GM12878 (cell line): ENCODE data around the gene MBOAT7. TPM values are rescaled to one million over a fixed set of nuclear protein-coding genes. Genes with fewer than 3 reads are reported as not detected.

Experiments
- ATAC-seq: fragments of 200-7000 bp; cut with Tn5 transposase; 3 replicates; pipeline ENCODE4 v1.9.1; 2020; ENCODE audit warnings: mild to moderate bottlenecking, moderate library complexity
- BruUV-seq: library from RNA; stranded (reverse); fragments of 400-500 nt; replicated peaks from 2 replicates; lab custom pipeline; 2021; lab: Mats Ljungman, UMichigan
- CTCF ChIA-PET: fragments of 300-600 bp; sonication (Branson Sonifier 250); formaldehyde crosslinking; extraction: SDS; loops from one replicate; lab custom pipeline; 2021; ENCODE audit warnings: inconsistent platforms; lab: Yijun Ruan, JAX
- POLR2A ChIA-PET: fragments of 350-600 bp; formaldehyde crosslinking; extraction: SDS; loops from one replicate; lab custom pipeline; 2021; ENCODE audit warnings: inconsistent platforms; lab: Charles Lee
- RAD21 ChIA-PET: fragments of 300-600 bp; sonication (Branson Sonifier 250); formaldehyde crosslinking; loops from one replicate; lab custom pipeline; 2023; ENCODE audit warnings: antibody characterized with exemption; ENCODE audit not compliant: unreplicated experiment; lab: Charles Lee
- SMC1A ChIA-PET: fragments of 300-600 bp; sonication (Branson Sonifier 250); formaldehyde crosslinking; loops from one replicate; lab custom pipeline; 2023; ENCODE audit not compliant: unreplicated experiment, uncharacterized antibody; lab: Charles Lee
- DNase-seq: peaks from one replicate; pipeline ENCODE4 v3.0.0-alpha.2; 2011; ENCODE audit warnings: low read depth, low spot score
- FAIRE-seq: peaks from 3 replicates; lab custom pipeline; 2011; peaks lifted over from hg19 to GRCh38; lab: Jason Lieb, UNC
- H2AFZ ChIP-seq: 2 replicates; pipeline ENCODE4 v1.6.0; 2011; ENCODE audit warnings: low read depth, low read length, control low read depth; ENCODE audit not compliant: control insufficient read depth
- H3K27ac ChIP-seq: 2 replicates; pipeline ENCODE4 v1.5.1; 2011; ENCODE audit warnings: control low read depth; ENCODE audit not compliant: control insufficient read depth, insufficient read depth
- H3K27me3 ChIP-seq, 2 experiments: replicated peaks in 1 of 2; 2 replicates each; pipeline versions ENCODE4 v1.6.0 to v1.6.1; 2011; ENCODE audit warnings: low read length in 1 of 2; ENCODE audit not compliant: control insufficient read depth in 2 of 2, insufficient read depth in 2 of 2
- H3K36me3 ChIP-seq, 2 experiments: 2 replicates each; pipeline ENCODE4 v1.5.1; 2011; ENCODE audit warnings: low read length in 1 of 2; ENCODE audit not compliant: control insufficient read depth in 2 of 2, insufficient read depth in 2 of 2
- H3K4me1 ChIP-seq: 2 replicates; pipeline ENCODE4 v1.6.1; 2011; ENCODE audit warnings: mild to moderate bottlenecking, low read length, moderate library complexity, mixed read lengths; ENCODE audit not compliant: control insufficient read depth, insufficient read depth
- H3K4me2 ChIP-seq: 2 replicates; pipeline ENCODE4 v1.6.0; 2011; ENCODE audit warnings: control low read depth; ENCODE audit not compliant: control insufficient read depth, insufficient read depth
- H3K4me3 ChIP-seq: fragments of 200-600 bp; sonication (generic); 2 replicates; pipeline ENCODE4 v1.5.1; 2016
- H3K79me2 ChIP-seq: 2 replicates; pipeline ENCODE4 v1.6.0; 2011; ENCODE audit warnings: low read length; ENCODE audit not compliant: control insufficient read depth, insufficient read depth
- H3K9ac ChIP-seq: 2 replicates; pipeline ENCODE4 v1.8.0; 2011; ENCODE audit warnings: low read length, control low read depth, mixed read lengths; ENCODE audit not compliant: control insufficient read depth, insufficient read depth
- H3K9me3 ChIP-seq: replicated peaks from 3 replicates; pipeline ENCODE4 v1.5.1; 2011; ENCODE audit warnings: mild to moderate bottlenecking, low read length; ENCODE audit not compliant: control insufficient read depth, insufficient read depth
- H4K20me1 ChIP-seq: 2 replicates; pipeline ENCODE4 v1.6.0; 2011; ENCODE audit not compliant: control insufficient read depth, insufficient read depth
- FOXK2 ChIP-seq: fragments of 450-650 bp; IDR thresholded peaks from 2 replicates; pipeline ENCODE4 v1.6.1; 2017; ENCODE audit warnings: mild to moderate bottlenecking, moderate library complexity
- POLR2A ChIP-seq: IDR thresholded peaks from 2 replicates; pipeline ENCODE4 v1.6.1; 2011; ENCODE audit warnings: low read depth, mild to moderate bottlenecking, low read length
- RUNX3 ChIP-seq: IDR thresholded peaks from 2 replicates; pipeline ENCODE4 v1.6.1; 2012; ENCODE audit warnings: low read length, inconsistent platforms
- WGBS: methylation state at CpG from one replicate; pipeline ENCODE4 v1.1.6; 2016; ENCODE audit warnings: low lambda C conversion rate; ENCODE audit not compliant: insufficient replicate concordance, insufficient coverage; ENCODE audit errors: missing lambda C conversion rate; 5-methylcytosine and 5-hydroxymethylcytosine counted together
- in situ Hi-C: fragments of 300-500 bp; cut with MboI; formaldehyde crosslinking; loops from 9 replicates; pipeline ENCODE4 v1.14.3; 2018; ENCODE audit warnings: mixed read lengths
- intact Hi-C: fragments of 100-400 bp; cut with micrococcal nuclease; formaldehyde crosslinking; loops from one replicate; pipeline ENCODE4 v1.14.2; 2022; ENCODE audit not compliant: unreplicated experiment
- polyA plus RNA-seq, 11 experiments: library from polyadenylated mRNA; depleted of rRNA in 4 of 11; unstranded in 6 of 11; stranded (reverse) in 5 of 11; fragments of >200 nt; fragmentation: Nextera tagmentation in 4 of 11; fragmentation: Illumina TruSeq in 1 of 11; extraction: Ambion mirVana in 4 of 11; extraction: Trizol in 1 of 11; gene quantifications; 1 replicate in 1 of 11; 2 replicates in 10 of 11; pipeline versions ENCODE4 v1.2.1 to v1.2.3, GENCODE V29; 2011 to 2016; ENCODE audit warnings: inconsistent platforms in 2 of 11, missing spikeins in 2 of 11, low read depth in 1 of 11
- total RNA-seq, 4 experiments: library from RNA; depleted of rRNA in 3 of 4; stranded (reverse); fragments of >200 nt in 3 of 4; fragmentation: Illumina TruSeq in 1 of 4; extraction: Trizol in 1 of 4; gene quantifications; 2 replicates each; pipeline versions ENCODE4 v1.2.1 to v1.2.3, GENCODE V29; 2013 to 2021

Gene MBOAT7
- total and polyA plus RNA-seq, 10 of the 15 experiments (the other 5 are each of a cell fraction or from before 2014, with no cell fraction given) = 0.69 to 44.5 (median 21.7) TPM

GRCh38 chr19:54153731-54154326 is 35.6 kb downstream of the MBOAT7 start:
- H3K9ac ChIP-seq = no peak overlapping the region

GRCh38 chr19:54152878-54153524 is 36.4 kb downstream of the MBOAT7 start:
- Histone ChIP-seq H3K9ac (no peak overlapping the region), H3K36me3 (peaks cover 27 to 29% of the 10 kb centered on the region in 2 experiments; a peak in 3 of 4 replicates), H3K9me3 (no peaks in the 10 kb centered on the region), H2AFZ (no peak overlapping the region), H3K27me3 (no peaks in the 10 kb centered on the region), H4K20me1 (no peaks in the 10 kb centered on the region), H3K4me2 (no peak overlapping the region), H3K27ac (no peak overlapping the region), H3K79me2 (no peaks in the 10 kb centered on the region), H3K4me1 (no peaks in the 10 kb centered on the region), H3K4me3 (no peak overlapping the region)
- ATAC-seq (no peak; the same call in 2 of the 3 replicates), FAIRE-seq (no peak), DNase-seq (no peak)
- POLR2A ChIA-PET = no interaction called here
- BruUV-seq = no TSS peak
- intact Hi-C loops (no loop called here), in situ Hi-C loops (no loop called here)
- RAD21 ChIA-PET = no interaction called here
- SMC1A ChIA-PET = no interaction called here
- 93% methylated on average over 12 of the region's 25 CpGs for WGBS
- 0 out of 2 replicates have a peak, but pooled peaks have one; percentile 25 for TF ChIP-seq POLR2A
- no peak for TF ChIP-seq RUNX3
- CTCF ChIA-PET = no interaction called here

More at GRCh38 chr19:54153731-54154326, 35.6 kb downstream of the MBOAT7 start:
- FAIRE-seq (no peak), ATAC-seq (no peak), DNase-seq (no peak)
- Histone ChIP-seq H2AFZ (no peak overlapping the region), H3K9me3 (no peaks in the 10 kb centered on the region), H3K36me3 (peaks cover 27 to 28% of the 10 kb centered on the region in 2 experiments; a peak in 3 of 4 replicates), H3K27me3 (no peaks in the 10 kb centered on the region), H3K27ac (no peak overlapping the region), H3K4me2 (no peak overlapping the region), H3K4me1 (no peaks in the 10 kb centered on the region), H4K20me1 (no peaks in the 10 kb centered on the region), H3K79me2 (peaks cover 3% of the 10 kb centered on the region), H3K4me3 (no peak overlapping the region)
- RAD21 ChIA-PET = no interaction called here
- POLR2A ChIA-PET = no interaction called here
- no TSS peak for BruUV-seq
- SMC1A ChIA-PET = no interaction called here
- WGBS = 93% methylated on average over 8 of the region's 10 CpGs
- in situ Hi-C loops (no loop called here), intact Hi-C loops (no loop called here)
- CTCF ChIA-PET = no interaction called here
- TF ChIP-seq FOXK2 (no peak), POLR2A (peak; percentile 62; the same call in 1 of the 2 replicates)
